ENCODE results near the gene AKAP13. TPM values are rescaled to one million over a fixed set of nuclear protein-coding genes. Genes with fewer than 3 reads are reported as not detected.

Gene AKAP13
- polyA plus RNA-seq, 1 of the 3 experiments (the other 2 are of a cell fraction) = 8.4 TPM

DNA sequence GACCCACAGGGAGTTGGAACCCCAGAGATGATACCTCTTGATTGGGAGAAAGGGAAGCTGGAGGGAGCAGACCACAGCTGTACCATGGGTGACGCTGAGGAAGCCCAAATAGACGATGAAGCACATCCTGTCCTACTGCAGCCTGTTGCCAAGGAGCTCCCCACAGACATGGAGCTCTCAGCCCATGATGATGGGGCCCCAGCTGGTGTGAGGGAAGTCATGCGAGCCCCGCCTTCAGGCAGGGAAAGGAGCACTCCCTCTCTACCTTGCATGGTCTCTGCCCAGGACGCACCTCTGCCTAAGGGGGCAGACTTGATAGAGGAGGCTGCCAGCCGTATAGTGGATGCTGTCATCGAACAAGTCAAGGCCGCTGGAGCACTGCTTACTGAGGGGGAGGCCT lies 201.1 kb downstream of the AKAP13 start:
- POLR2A ChIA-PET = no interaction called here
- no peaks in the 10 kb centered on the region for H3K9me3 ChIP-seq
- no peak overlapping the region for H2AFZ ChIP-seq (ENCODE audit: low read depth)
- no peaks in the 10 kb centered on the region for H3K27me3 ChIP-seq (ENCODE audit: insufficient read depth)
- no peaks in the 10 kb centered on the region for H3F3A ChIP-seq (replicated peaks; ENCODE audit: insufficient read depth)
- no peak for DNase-seq
- CTCF ChIA-PET = no interaction called here
- H3K4me1 ChIP-seq (ENCODE audit: control insufficient read depth in 1 of 2, insufficient read depth in 2 of 2, low read depth in 1 of 2, low read length in 1 of 2) = peaks cover 0 to 25% of the 10 kb centered on the region in 2 experiments; a peak in 2 of 4 replicates
- no peak for TF ChIP-seq FOXJ3 (CRISPR knock-in tag; IDR thresholded peaks at IDR 0.05)
- no peak for TF ChIP-seq IRF3 (IDR thresholded peaks at IDR 0.05; ENCODE audit: low read depth, low read length)
- TF ChIP-seq NFIC (IDR thresholded peaks at IDR 0.05; ENCODE audit: borderline replicate concordance) = no peak
- no peak for TF ChIP-seq RCOR1 (IDR thresholded peaks at IDR 0.05; ENCODE audit: low read length)
- TF ChIP-seq RAD21 (IDR thresholded peaks at IDR 0.05; ENCODE audit: low read length) = no peak
- TF ChIP-seq CHD2 (IDR thresholded peaks at IDR 0.05; ENCODE audit: low read length, partially characterized antibody) = no peak
- no peak for TF ChIP-seq GATA2 (CRISPR knock-in tag; IDR thresholded peaks at IDR 0.05)
- TF ChIP-seq SMC3 (IDR thresholded peaks at IDR 0.05; ENCODE audit: low read depth, low read length) = no peak
- TF ChIP-seq RFX5 (IDR thresholded peaks at IDR 0.05; ENCODE audit: low read length) = no peak
- TF ChIP-seq, protein P1, sequence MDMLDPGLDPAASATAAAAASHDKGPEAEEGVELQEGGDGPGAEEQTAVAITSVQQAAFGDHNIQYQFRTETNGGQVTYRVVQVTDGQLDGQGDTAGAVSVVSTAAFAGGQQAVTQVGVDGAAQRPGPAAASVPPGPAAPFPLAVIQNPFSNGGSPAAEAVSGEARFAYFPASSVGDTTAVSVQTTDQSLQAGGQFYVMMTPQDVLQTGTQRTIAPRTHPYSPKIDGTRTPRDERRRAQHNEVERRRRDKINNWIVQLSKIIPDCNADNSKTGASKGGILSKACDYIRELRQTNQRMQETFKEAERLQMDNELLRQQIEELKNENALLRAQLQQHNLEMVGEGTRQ (IDR thresholded peaks at IDR 0.05; ENCODE audit: borderline replicate concordance, low read depth, low read length) = no peak
- TF ChIP-seq ZBTB33 (IDR thresholded peaks at IDR 0.05; ENCODE audit: borderline replicate concordance, low read depth) = no peak
- TF ChIP-seq MEF2A (IDR thresholded peaks at IDR 0.05; ENCODE audit: borderline replicate concordance, low read depth) = no peak
- TF ChIP-seq RXRA (IDR thresholded peaks at IDR 0.05; ENCODE audit: borderline replicate concordance, low read depth) = no peak
- TF ChIP-seq MXI1 (IDR thresholded peaks at IDR 0.05; ENCODE audit: low read depth, low read length) = no peak
- TF ChIP-seq FOSL2 (IDR thresholded peaks at IDR 0.05; ENCODE audit: borderline replicate concordance, low read depth) = no peak
- no peak for TF ChIP-seq NRF1 (IDR thresholded peaks at IDR 0.05; ENCODE audit: low read depth, low read length)
- H4K20me1 ChIP-seq (ENCODE audit: insufficient read depth) = peaks cover 5% of the 10 kb centered on the region; the same call in 1 of the 2 replicates
- H3K36me3 ChIP-seq (replicated peaks in 1 of 2; ENCODE audit: control insufficient read depth in 1 of 2, insufficient read depth in 2 of 2, low read length in 1 of 2) = peaks cover 1 to 30% of the 10 kb centered on the region in 2 experiments
- H3K4me3 ChIP-seq (ENCODE audit: low read depth in 2 of 2, low read length in 1 of 2) = no peak overlapping the region
- H3K79me2 ChIP-seq (ENCODE audit: insufficient read depth) = peaks cover 21% of the 10 kb centered on the region
- peak overlapping the region in 1 of 2 experiments; percentile 28; a peak in 1 of 4 replicates for H3K27ac ChIP-seq (ENCODE audit: low read depth in 2 of 2, low read length in 1 of 2)
- H3K9me2 ChIP-seq = no peaks in the 10 kb centered on the region
- WGBS (ENCODE audit: low lambda C conversion rate) = 91% methylated on average over 7 of the region's 8 CpGs
- H3K4me2 ChIP-seq = no peak overlapping the region
- no peak overlapping the region for H3K9ac ChIP-seq

Measured in SK-N-SH (cell line).